ENCODE data around the gene REC114.

The REC114 gene

GRCh38 chr15:73582851-73583379 is 140.0 kb downstream of the REC114 start:
- DNase-seq = no peak

GRCh38 chr15:73583544-73583943 is 140.6 kb downstream of the REC114 start:
- DNase-seq = no peak

GRCh38 chr15:73584699-73585420 is 141.9 kb downstream of the REC114 start:
- DNase-seq = no peak

- no peak for DNase-seq
Measured at GRCh38 chr15:73585871-73586654, 143.1 kb downstream of the REC114 start.

- no peak for DNase-seq
Measured at GRCh38 chr15:73589766-73590165, 146.8 kb downstream of the REC114 start.

- DNase-seq = no peak
Measured at GRCh38 chr15:73590263-73590662, 147.3 kb downstream of the REC114 start.

- no peak for DNase-seq
Measured at GRCh38 chr15:73593304-73594074, 150.5 kb downstream of the REC114 start.

- DNase-seq = no peak
Measured at GRCh38 chr15:73594109-73594508, 151.1 kb downstream of the REC114 start.

- DNase-seq = no peak
Measured at GRCh38 chr15:73596174-73596573, 153.2 kb downstream of the REC114 start.

GRCh38 chr15:73597036-73597638 is 154.2 kb downstream of the REC114 start:
- no peak for DNase-seq

GRCh38 chr15:73598530-73599160 is 155.7 kb downstream of the REC114 start:
- no peak for DNase-seq

GRCh38 chr15:73599934-73600333 is 157.0 kb downstream of the REC114 start:
- no peak for DNase-seq

- no peak for DNase-seq
Measured at GRCh38 chr15:73600413-73601335, 157.7 kb downstream of the REC114 start.

GRCh38 chr15:73601451-73602445 is 158.8 kb downstream of the REC114 start:
- DNase-seq = no peak

- DNase-seq = no peak
Measured at GRCh38 chr15:73602446-73602843, 159.5 kb downstream of the REC114 start.

- DNase-seq = no peak
Measured at GRCh38 chr15:73602992-73603391, 160.0 kb downstream of the REC114 start.

GRCh38 chr15:73604477-73604876 is 161.5 kb downstream of the REC114 start:
- no peak for DNase-seq

- no peak for DNase-seq
Measured at GRCh38 chr15:73605759-73606436, 162.9 kb downstream of the REC114 start.

GRCh38 chr15:73607405-73607804 is 164.4 kb downstream of the REC114 start:
- no peak for DNase-seq

Measured in central memory CD4-positive, alpha-beta T cell (primary cell).